Measurements from ENCODE around the gene ITPR2.

The ITPR2 gene

GRCh38 chr12:26287671-26288381 is 545.2 kb downstream of the ITPR2 start:
- H3K9me3 Mint-ChIP-seq: no peaks in the 10 kb centered on the region
- no peak for ATAC-seq
- no peak overlapping the region for H3K27ac Mint-ChIP-seq
- H3K4me3 Mint-ChIP-seq: no peak overlapping the region
- no peak for DNase-seq (ENCODE audit: low spot score in 2 of 2)
- peaks cover 6% of the 10 kb centered on the region for H3K4me1 Mint-ChIP-seq
- H3K36me3 Mint-ChIP-seq: no peaks in the 10 kb centered on the region

Data from stimulated activated effector memory CD8-positive, alpha-beta T cell treated with anti-CD3 and anti-CD28 coated beads, Interleukin-12 subunit alpha, Interleukin-12 subunit beta, amount 100 ng/mL, for 72 hours (primary cell).